GM18867 (cell line): ENCODE measurements around the gene POLR2B.

Experiments
- ATAC-seq: cut with Tn5 transposase; IDR thresholded peaks from one replicate; pipeline ENCODE4 v1.9.1; 2021; ENCODE audit warnings: mild to moderate bottlenecking, moderate library complexity; ENCODE audit not compliant: unreplicated experiment

Gene POLR2B

DNA sequence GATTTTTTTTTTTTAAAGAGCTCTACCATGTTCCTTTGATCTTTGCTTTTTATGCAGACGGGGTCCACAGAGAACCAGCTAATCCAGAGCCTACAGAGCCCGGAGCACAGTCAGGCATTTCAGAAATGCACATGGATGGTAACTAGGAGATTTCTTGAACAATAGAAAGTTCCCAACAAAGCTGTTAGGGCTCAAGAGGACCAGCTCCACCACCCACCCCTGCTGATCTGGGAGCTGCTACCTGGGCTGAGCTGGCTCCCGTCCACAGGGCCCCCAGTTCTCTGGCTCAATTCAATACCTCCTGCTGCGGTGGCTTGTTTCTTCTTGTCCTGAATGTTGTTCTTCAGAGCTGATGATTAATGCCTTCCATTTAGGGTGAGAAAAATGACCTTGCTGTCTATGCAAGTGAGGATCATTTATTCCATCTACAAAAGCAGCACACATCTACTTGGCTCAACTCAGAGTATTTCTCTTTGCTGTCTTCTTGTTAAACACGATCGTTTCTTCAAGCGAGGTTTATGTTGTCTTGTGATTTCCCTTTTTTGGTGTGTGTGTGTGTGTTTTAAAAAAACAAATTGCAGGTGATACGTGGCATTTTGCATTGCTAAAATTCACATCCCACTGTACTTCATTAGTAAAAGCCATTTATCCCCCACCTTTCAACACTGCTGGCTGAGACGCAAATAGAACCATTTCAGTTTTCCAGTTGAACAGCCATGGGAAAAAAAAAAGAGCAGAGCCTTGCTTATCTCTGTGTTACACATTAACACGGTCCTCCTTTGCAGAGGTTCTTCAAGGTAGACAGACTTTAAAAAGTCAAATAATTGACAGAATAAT is 100.2 kb downstream of the POLR2B start:
- ATAC-seq, result no peak
